ENCODE results near the gene SH3TC1. TPM values are rescaled to one million over a fixed set of nuclear protein-coding genes. Genes with fewer than 3 reads are reported as not detected.

Gene SH3TC1
- polyA plus RNA-seq, 4 donors: 0.45 to 25.3 (median 6.3) TPM

DNA sequence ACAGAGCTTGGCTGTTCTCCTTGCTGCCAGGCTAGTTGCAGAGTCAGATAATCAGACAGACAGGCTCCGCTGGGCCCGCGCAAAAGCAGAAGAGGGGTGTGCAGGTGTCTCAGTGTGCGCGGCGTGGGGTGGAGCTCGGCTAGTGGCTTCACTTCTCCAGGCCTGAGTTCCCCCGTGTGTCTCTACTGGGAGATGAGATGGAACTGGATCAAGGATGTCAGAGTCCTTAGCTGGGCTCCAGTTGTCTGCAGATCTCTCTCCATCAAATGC is 91.5 kb downstream of the SH3TC1 start:
- FAIRE-seq: no peak
- WGBS, 3 donors: 73 to 88% (median 83%) methylated on average over 8 of the region's 8 CpGs

More for the DNA sequence above, 91.5 kb downstream of the SH3TC1 start:
- H3K27ac ChIP-seq (ENCODE audit: low read depth in 1 of 3, low read length in 2 of 3): no peak overlapping the region
- no peak for DNase-seq
- H3K4me1 ChIP-seq (ENCODE audit: control insufficient read depth in 3 of 3, insufficient read depth in 2 of 3, low read depth in 1 of 3, low read length in 2 of 3): no peaks in the 10 kb centered on the region
- H3K36me3 ChIP-seq (ENCODE audit: control insufficient read depth in 3 of 3, insufficient read depth in 2 of 3, low read depth in 1 of 3, low read length in 3 of 3): peaks cover 0 to 4% (median 0%) of the 10 kb centered on the region in 3 donors
- no peaks in the 10 kb centered on the region for H3K27me3 ChIP-seq (ENCODE audit: control insufficient read depth in 3 of 3, insufficient read depth in 3 of 3, low read length in 3 of 3)
- no peak overlapping the region for H3K4me3 ChIP-seq (ENCODE audit: low read depth in 1 of 3, low read length in 3 of 3)
- no peaks in the 10 kb centered on the region for H3K9me3 ChIP-seq (ENCODE audit: control insufficient read depth in 2 of 2, insufficient read depth in 1 of 2, low read depth in 1 of 2, low read length in 1 of 2)

Other genes with a start within 250 kb of the SH3TC1 start
- gene ABLIM2, start 40.5 kb upstream of the SH3TC1 start, polyA plus RNA-seq: 10 to 100 TPM in 1 of 4 donors, 1 to 10 TPM in 3; 1.1 to 12.7 (median 4.4) TPM
- 10 to 100 TPM in 1 of 4 donors, 1 to 10 TPM in 2, under 1 TPM in 1; 0.67 to 13.2 (median 6.1) TPM for gene HTRA3, start 70.5 kb downstream of the SH3TC1 start, polyA plus RNA-seq
- 10 to 100 TPM; 15.2 to 31.1 (median 23.6) TPM for gene ACOX3, start 241.4 kb downstream of the SH3TC1 start, polyA plus RNA-seq
- gene TRMT44, start 241.5 kb downstream of the SH3TC1 start, polyA plus RNA-seq: 10 to 100 TPM in 1 of 4 donors, 1 to 10 TPM in 3; 4.7 to 11.6 (median 5.2) TPM